GM12878 (cell line): Measurements from ENCODE around the gene ATP6V0A1. TPM values are rescaled to one million over a fixed set of nuclear protein-coding genes. Genes with fewer than 3 reads are reported as not detected.

Experiments
- ATF7 ChIP-seq: fragments of 450-650 bp; IDR thresholded peaks from 2 replicates; pipeline ENCODE4 v1.6.1; 2016; ENCODE audit warnings: low read depth, mild to moderate bottlenecking
- CHD4 ChIP-seq: fragments of 200-600 bp; sonication (generic); IDR thresholded peaks from 2 replicates; pipeline ENCODE4 v1.6.1; 2016; ENCODE audit warnings: mild to moderate bottlenecking
- CREB1 ChIP-seq: IDR thresholded peaks from 2 replicates; pipeline ENCODE4 v1.6.1; 2012; ENCODE audit warnings: low read depth, mild to moderate bottlenecking, inconsistent platforms
- EGR1 ChIP-seq, 2 experiments: IDR thresholded peaks; 1 replicate in 1 of 2; 2 replicates in 1 of 2; pipeline ENCODE4 v1.6.1; 2011 to 2012; ENCODE audit warnings: low read depth in 2 of 2, low read length in 2 of 2, borderline replicate concordance in 1 of 2, mild to moderate bottlenecking in 1 of 2, moderate library complexity in 1 of 2
- EZH2 ChIP-seq: IDR thresholded peaks from 2 replicates; pipeline ENCODE4 v1.6.1; 2012; ENCODE audit warnings: low read depth, mild to moderate bottlenecking, control low read depth, inconsistent platforms, low read length, borderline replicate concordance; ENCODE audit not compliant: control insufficient read depth
- IKZF1 ChIP-seq: fragments of 450-650 bp; conservative IDR thresholded peaks from 2 replicates; pipeline ENCODE4 v1.6.1; 2017; ENCODE audit warnings: antibody characterized with exemption, mild to moderate bottlenecking
- MEF2A ChIP-seq: IDR thresholded peaks from 2 replicates; pipeline ENCODE4 v1.6.1; 2011; ENCODE audit warnings: low read depth, mild to moderate bottlenecking, low read length, moderate library complexity; ENCODE audit not compliant: insufficient read depth
- NBN ChIP-seq: fragments of 450-650 bp; IDR thresholded peaks from 2 replicates; pipeline ENCODE4 v1.6.1; 2016
- NFYA ChIP-seq: IDR thresholded peaks from 2 replicates; pipeline ENCODE4 v1.6.1; 2011; ENCODE audit warnings: low read depth, mild to moderate bottlenecking, low read length, improper control_type of control experiment, borderline replicate concordance
- POLR2A ChIP-seq: IDR thresholded peaks from 2 replicates; pipeline ENCODE4 v1.6.1; 2011; ENCODE audit warnings: low read depth, mild to moderate bottlenecking, low read length
- SIN3A ChIP-seq: IDR thresholded peaks from 2 replicates; pipeline ENCODE4 v1.6.1; 2012; ENCODE audit warnings: low read depth, low read length, improper control_type of control experiment
- SIX5 ChIP-seq: IDR thresholded peaks from 2 replicates; pipeline ENCODE4 v1.6.1; 2011; ENCODE audit warnings: mild to moderate bottlenecking, low read depth, low read length, moderate library complexity; ENCODE audit not compliant: severe bottlenecking
- STAT1 ChIP-seq: fragments of 450-650 bp; conservative IDR thresholded peaks from 2 replicates; pipeline ENCODE4 v1.6.1; 2014; ENCODE audit warnings: antibody characterized with exemption, mild to moderate bottlenecking
- TARDBP ChIP-seq: IDR thresholded peaks from 2 replicates; pipeline ENCODE4 v1.6.1; 2016; ENCODE audit warnings: borderline replicate concordance
- TCF12 ChIP-seq: IDR thresholded peaks from 2 replicates; pipeline ENCODE4 v1.6.1; 2011; ENCODE audit warnings: low read depth, mild to moderate bottlenecking, low read length
- TCF3 ChIP-seq: IDR thresholded peaks from 2 replicates; pipeline ENCODE4 v1.6.1; 2012; ENCODE audit warnings: low read depth, mild to moderate bottlenecking, low read length, borderline replicate concordance; ENCODE audit not compliant: insufficient read depth
- WRNIP1 ChIP-seq: IDR thresholded peaks from 2 replicates; pipeline ENCODE4 v1.6.1; 2011; ENCODE audit warnings: low read depth, low read length, improper control_type of control experiment, borderline replicate concordance
- ZBTB40 ChIP-seq: fragments of 450-650 bp; IDR thresholded peaks from 2 replicates; pipeline ENCODE4 v1.6.1; 2016; ENCODE audit warnings: mild to moderate bottlenecking, moderate library complexity, borderline replicate concordance
- ZNF217 ChIP-seq: fragments of 450-650 bp; IDR thresholded peaks from 2 replicates; pipeline ENCODE4 v1.6.1; 2017; ENCODE audit warnings: antibody characterized with exemption, mild to moderate bottlenecking
- ZNF622 ChIP-seq: fragments of 450-650 bp; IDR thresholded peaks from 2 replicates; pipeline ENCODE4 v1.6.1; 2017; ENCODE audit warnings: mild to moderate bottlenecking, inconsistent platforms
- polyA plus RNA-seq, 11 experiments: library from polyadenylated mRNA; depleted of rRNA in 4 of 11; unstranded in 6 of 11; stranded (reverse) in 5 of 11; fragments of >200 nt; fragmentation: Nextera tagmentation in 4 of 11; fragmentation: Illumina TruSeq in 1 of 11; extraction: Ambion mirVana in 4 of 11; extraction: Trizol in 1 of 11; gene quantifications; 1 replicate in 1 of 11; 2 replicates in 10 of 11; pipeline versions ENCODE4 v1.2.1 to v1.2.3, GENCODE V29; 2011 to 2016; ENCODE audit warnings: inconsistent platforms in 2 of 11, missing spikeins in 2 of 11, low read depth in 1 of 11
- total RNA-seq, 4 experiments: library from RNA; depleted of rRNA in 3 of 4; stranded (reverse); fragments of >200 nt in 3 of 4; fragmentation: Illumina TruSeq in 1 of 4; extraction: Trizol in 1 of 4; gene quantifications; 2 replicates each; pipeline versions ENCODE4 v1.2.1 to v1.2.3, GENCODE V29; 2013 to 2021
- TF ChIP-seq, protein P1 (sequence below): fragments of 450-650 bp; IDR thresholded peaks from 2 replicates; pipeline ENCODE4 v1.6.1; 2017; ENCODE audit warnings: mild to moderate bottlenecking
- TF ChIP-seq, protein P2 (sequence below): fragments of 450-650 bp; IDR thresholded peaks from 2 replicates; pipeline ENCODE4 v1.6.1; 2016; ENCODE audit warnings: mild to moderate bottlenecking
- TF ChIP-seq, protein P3 (sequence below): IDR thresholded peaks from 2 replicates; pipeline ENCODE4 v1.6.1; 2011; ENCODE audit warnings: mild to moderate bottlenecking, low read depth, low read length, moderate library complexity; ENCODE audit not compliant: insufficient replicate concordance

ATP6V0A1 gene
- total and polyA plus RNA-seq, 10 of the 15 experiments (the other 5 are each of a cell fraction or from before 2014, with no cell fraction given), result 3.0 to 76.6 (median 30.9) TPM

GRCh38 chr17:42536372-42537155 is 77.9 kb downstream of the ATP6V0A1 start (continued):
- TF ChIP-seq SIX5, result no peak
- TF ChIP-seq TCF12, result peak; percentile 44; the same call in 1 of the 2 replicates
- peak; percentile 41 for TF ChIP-seq NBN
- no peak; the same call in 1 of the 2 replicates for TF ChIP-seq ZBTB40
- TF ChIP-seq MEF2A, result no peak
- TF ChIP-seq TCF3, result 0 out of 2 replicates have a peak, but pooled peaks have one; percentile 53
- TF ChIP-seq SIN3A, result peak; percentile 71; the same call in 1 of the 2 replicates
- TF ChIP-seq, protein P1, sequence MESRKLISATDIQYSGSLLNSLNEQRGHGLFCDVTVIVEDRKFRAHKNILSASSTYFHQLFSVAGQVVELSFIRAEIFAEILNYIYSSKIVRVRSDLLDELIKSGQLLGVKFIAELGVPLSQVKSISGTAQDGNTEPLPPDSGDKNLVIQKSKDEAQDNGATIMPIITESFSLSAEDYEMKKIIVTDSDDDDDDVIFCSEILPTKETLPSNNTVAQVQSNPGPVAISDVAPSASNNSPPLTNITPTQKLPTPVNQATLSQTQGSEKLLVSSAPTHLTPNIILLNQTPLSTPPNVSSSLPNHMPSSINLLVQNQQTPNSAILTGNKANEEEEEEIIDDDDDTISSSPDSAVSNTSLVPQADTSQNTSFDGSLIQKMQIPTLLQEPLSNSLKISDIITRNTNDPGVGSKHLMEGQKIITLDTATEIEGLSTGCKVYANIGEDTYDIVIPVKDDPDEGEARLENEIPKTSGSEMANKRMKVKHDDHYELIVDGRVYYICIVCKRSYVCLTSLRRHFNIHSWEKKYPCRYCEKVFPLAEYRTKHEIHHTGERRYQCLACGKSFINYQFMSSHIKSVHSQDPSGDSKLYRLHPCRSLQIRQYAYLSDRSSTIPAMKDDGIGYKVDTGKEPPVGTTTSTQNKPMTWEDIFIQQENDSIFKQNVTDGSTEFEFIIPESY, result no peak
- no peak for TF ChIP-seq ZNF622
- TF ChIP-seq, protein P2, sequence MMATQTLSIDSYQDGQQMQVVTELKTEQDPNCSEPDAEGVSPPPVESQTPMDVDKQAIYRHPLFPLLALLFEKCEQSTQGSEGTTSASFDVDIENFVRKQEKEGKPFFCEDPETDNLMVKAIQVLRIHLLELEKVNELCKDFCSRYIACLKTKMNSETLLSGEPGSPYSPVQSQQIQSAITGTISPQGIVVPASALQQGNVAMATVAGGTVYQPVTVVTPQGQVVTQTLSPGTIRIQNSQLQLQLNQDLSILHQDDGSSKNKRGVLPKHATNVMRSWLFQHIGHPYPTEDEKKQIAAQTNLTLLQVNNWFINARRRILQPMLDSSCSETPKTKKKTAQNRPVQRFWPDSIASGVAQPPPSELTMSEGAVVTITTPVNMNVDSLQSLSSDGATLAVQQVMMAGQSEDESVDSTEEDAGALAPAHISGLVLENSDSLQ, result no peak
- TF ChIP-seq STAT1, result no peak
- TF ChIP-seq WRNIP1, result no peak
- no peak for TF ChIP-seq CREB1
- TF ChIP-seq IKZF1, result peak; percentile 71
- TF ChIP-seq, protein P3, sequence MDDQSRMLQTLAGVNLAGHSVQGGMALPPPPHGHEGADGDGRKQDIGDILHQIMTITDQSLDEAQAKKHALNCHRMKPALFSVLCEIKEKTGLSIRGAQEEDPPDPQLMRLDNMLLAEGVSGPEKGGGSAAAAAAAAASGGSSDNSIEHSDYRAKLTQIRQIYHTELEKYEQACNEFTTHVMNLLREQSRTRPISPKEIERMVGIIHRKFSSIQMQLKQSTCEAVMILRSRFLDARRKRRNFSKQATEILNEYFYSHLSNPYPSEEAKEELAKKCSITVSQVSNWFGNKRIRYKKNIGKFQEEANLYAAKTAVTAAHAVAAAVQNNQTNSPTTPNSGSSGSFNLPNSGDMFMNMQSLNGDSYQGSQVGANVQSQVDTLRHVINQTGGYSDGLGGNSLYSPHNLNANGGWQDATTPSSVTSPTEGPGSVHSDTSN, result no peak
- TF ChIP-seq EZH2, result no peak
- TF ChIP-seq TARDBP, result no peak
- no peak for TF ChIP-seq NFYA
- peak; percentile 56; the same call in 1 of the 2 replicates for TF ChIP-seq ZNF217
- peak; percentile 71 for TF ChIP-seq POLR2A
- TF ChIP-seq ATF7, result no peak
- TF ChIP-seq CHD4, result no peak
- no peak for TF ChIP-seq EGR1 (IDR thresholded peaks at IDR 0.05; ENCODE audit: borderline replicate concordance in 1 of 2, low read depth in 2 of 2, low read length in 2 of 2)
